Neural cell (in vitro differentiated cells): ENCODE measurements around the gene LZTR1. TPM values are rescaled to one million over a fixed set of nuclear protein-coding genes. Genes with fewer than 3 reads are reported as not detected.

ENCODE experiments used
- H2AFZ ChIP-seq: fragments of 200-600, 300-800 bp; sonication (generic), shearing (Covaris generic); 2 replicates; pipeline ENCODE4 v1.6.0; 2014; ENCODE audit warnings: low read depth, mild to moderate bottlenecking, antibody characterized with exemption, low read length, moderate library complexity
- H3F3A ChIP-seq: fragments of 200-600 bp; shearing (Covaris generic); 2 replicates; pipeline ENCODE4 v1.6.1; 2016; ENCODE audit warnings: mild to moderate bottlenecking, moderate library complexity, mixed read lengths, antibody characterized with exemption, low read length; ENCODE audit not compliant: insufficient read depth, poor library complexity, severe bottlenecking
- H3K27ac ChIP-seq: fragments of 200-600, 300-800 bp; sonication (generic), shearing (Covaris generic); 2 replicates; pipeline ENCODE4 v1.5.1; 2014; ENCODE audit warnings: mild to moderate bottlenecking, low read length, moderate library complexity
- H3K27me3 ChIP-seq: fragments of 300-800, 200-600 bp; sonication (generic), shearing (Covaris generic); 2 replicates; pipeline ENCODE4 v1.6.0; 2014; ENCODE audit warnings: mild to moderate bottlenecking, low read depth, low read length, moderate library complexity; ENCODE audit not compliant: insufficient read depth
- H3K36me3 ChIP-seq: fragments of 300-800, 200-600 bp; sonication (generic), shearing (Covaris generic); 2 replicates; pipeline ENCODE4 v1.5.1; 2014; ENCODE audit warnings: mild to moderate bottlenecking, antibody characterized with exemption, low read length, moderate library complexity; ENCODE audit not compliant: insufficient read depth
- H3K4me2 ChIP-seq: fragments of 300-800, 200-600 bp; sonication (generic), shearing (Covaris generic); 2 replicates; pipeline ENCODE4 v1.6.0; 2014; ENCODE audit warnings: mild to moderate bottlenecking, low read length
- H3K4me3 ChIP-seq: fragments of 300-800, 200-600 bp; sonication (generic), shearing (Covaris generic); 2 replicates; pipeline ENCODE4 v1.5.1; 2014; ENCODE audit warnings: mild to moderate bottlenecking, low read length, moderate library complexity
- H3K79me2 ChIP-seq: fragments of 200-600 bp; shearing (Covaris generic); replicated peaks from 2 replicates; pipeline ENCODE4 v1.6.0; 2014; ENCODE audit warnings: mild to moderate bottlenecking, low read length, moderate library complexity; ENCODE audit not compliant: insufficient read depth
- H3K9ac ChIP-seq: fragments of 300-800, 200-600 bp; sonication (generic), shearing (Covaris generic); 2 replicates; pipeline ENCODE4 v1.6.1; 2016; ENCODE audit warnings: mild to moderate bottlenecking, low read length, mixed read lengths
- H3K9me2 ChIP-seq: fragments of 200-600 bp; shearing (Covaris generic); 2 replicates; pipeline ENCODE4 v1.6.1; 2016; ENCODE audit warnings: mild to moderate bottlenecking, low read length, mixed read lengths; ENCODE audit not compliant: insufficient read depth
- H3K9me3 ChIP-seq: fragments of 200-600, 300-800 bp; sonication (generic), shearing (Covaris generic); 2 replicates; pipeline ENCODE4 v1.6.1; 2016; ENCODE audit warnings: mild to moderate bottlenecking, mixed run types, low read length, moderate library complexity, mixed read lengths
- H4K20me1 ChIP-seq: fragments of 200-600 bp; shearing (Covaris generic); 2 replicates; pipeline ENCODE4 v1.6.1; 2016; ENCODE audit warnings: mild to moderate bottlenecking, mixed run types; ENCODE audit not compliant: insufficient read depth
- EP300 ChIP-seq: fragments of 450-650 bp; conservative IDR thresholded peaks from 2 replicates; pipeline ENCODE4 v1.6.1; 2014; ENCODE audit warnings: antibody characterized with exemption, mild to moderate bottlenecking, moderate library complexity; ENCODE audit not compliant: poor library complexity, severe bottlenecking
- EZH2 ChIP-seq: fragments of 200-600, 300-800 bp; shearing (Covaris generic), sonication (generic); IDR thresholded peaks from 2 replicates; pipeline ENCODE4 v1.6.1; 2014; ENCODE audit warnings: antibody characterized with exemption, low read length, borderline replicate concordance, mild to moderate bottlenecking; ENCODE audit not compliant: insufficient read depth, poor library complexity, severe bottlenecking
- MXI1 ChIP-seq: fragments of 450-650 bp; conservative IDR thresholded peaks from 2 replicates; pipeline ENCODE4 v1.6.1; 2014; ENCODE audit warnings: antibody characterized with exemption, mild to moderate bottlenecking; ENCODE audit not compliant: poor library complexity, severe bottlenecking
- POLR2AphosphoS5 ChIP-seq: IDR thresholded peaks from 2 replicates; pipeline ENCODE4 v1.6.1; 2012
- RAD21 ChIP-seq: fragments of 450-650 bp; conservative IDR thresholded peaks from 2 replicates; pipeline ENCODE4 v1.6.1; 2014; ENCODE audit warnings: antibody characterized with exemption, mild to moderate bottlenecking, moderate library complexity
- SMC3 ChIP-seq: fragments of 450-650 bp; conservative IDR thresholded peaks from 2 replicates; pipeline ENCODE4 v1.6.1; 2014; ENCODE audit warnings: antibody characterized with exemption, mild to moderate bottlenecking, moderate library complexity; ENCODE audit not compliant: poor library complexity
- TAF1 ChIP-seq: IDR thresholded peaks from 2 replicates; pipeline ENCODE4 v1.6.1; 2012; ENCODE audit warnings: low read depth
- polyA plus RNA-seq: library from polyadenylated mRNA; depleted of rRNA; stranded (reverse); fragments of >200 nt; gene quantifications from 2 replicates; pipeline ENCODE4 v1.2.3, GENCODE V29; 2014
- TF ChIP-seq, protein P1 (sequence below): fragments of 450-650 bp; IDR thresholded peaks from 2 replicates; pipeline ENCODE4 v1.5.1; 2014; ENCODE audit warnings: antibody characterized with exemption, mild to moderate bottlenecking, moderate library complexity; ENCODE audit not compliant: poor library complexity, severe bottlenecking
- TF ChIP-seq, protein P2 (sequence below): IDR thresholded peaks from 2 replicates; pipeline ENCODE4 v1.6.1; 2012; ENCODE audit warnings: borderline replicate concordance

Gene LZTR1
- polyA plus RNA-seq, 1 donor from 2014 or later: 114 TPM

DNA sequence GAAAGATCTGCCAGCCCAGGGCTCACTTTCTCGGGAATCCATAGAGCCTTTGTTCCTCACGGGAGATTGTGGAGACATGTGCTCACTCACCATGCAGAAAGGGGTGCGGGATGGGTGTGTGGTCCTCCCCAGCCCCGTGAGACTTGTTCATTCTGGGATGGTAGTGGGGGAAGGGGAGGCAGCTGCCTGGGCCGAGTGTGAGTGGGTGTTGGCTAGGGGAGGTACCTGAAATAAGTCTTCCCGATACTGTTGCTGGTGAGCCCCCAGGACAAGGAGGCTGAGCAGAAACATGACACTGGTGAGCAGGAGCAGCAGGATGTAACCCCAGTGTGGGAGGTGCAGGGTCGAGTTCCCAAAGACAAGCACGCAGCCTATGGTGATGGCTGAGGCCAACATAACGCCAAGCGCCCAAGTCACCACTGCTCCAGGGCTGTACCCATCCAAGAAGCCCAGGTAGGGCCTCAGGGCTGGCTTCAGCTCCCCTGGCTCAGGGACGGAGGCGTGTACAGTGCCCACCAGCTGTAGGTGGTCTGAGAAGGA is 47.5 kb downstream of the LZTR1 start:
- Histone ChIP-seq H3K4me3 (no peak overlapping the region), H3K9me2 (no peaks in the 10 kb centered on the region), H3K4me2 (no peak overlapping the region), H2AFZ (no peak overlapping the region), H3K79me2 (no peaks in the 10 kb centered on the region), H3K9ac (no peak overlapping the region), H3K27ac (no peak overlapping the region), H3K27me3 (peaks cover 4% of the 10 kb centered on the region), H3K36me3 (no peaks in the 10 kb centered on the region), H4K20me1 (no peaks in the 10 kb centered on the region), H3K9me3 (no peaks in the 10 kb centered on the region), H3F3A (no peaks in the 10 kb centered on the region)
- TF ChIP-seq MXI1 (no peak), SMC3 (no peak), EP300 (no peak), EZH2 (no peak), TAF1 (no peak), POLR2AphosphoS5 (no peak), RAD21 (no peak)
- TF ChIP-seq, protein P1, sequence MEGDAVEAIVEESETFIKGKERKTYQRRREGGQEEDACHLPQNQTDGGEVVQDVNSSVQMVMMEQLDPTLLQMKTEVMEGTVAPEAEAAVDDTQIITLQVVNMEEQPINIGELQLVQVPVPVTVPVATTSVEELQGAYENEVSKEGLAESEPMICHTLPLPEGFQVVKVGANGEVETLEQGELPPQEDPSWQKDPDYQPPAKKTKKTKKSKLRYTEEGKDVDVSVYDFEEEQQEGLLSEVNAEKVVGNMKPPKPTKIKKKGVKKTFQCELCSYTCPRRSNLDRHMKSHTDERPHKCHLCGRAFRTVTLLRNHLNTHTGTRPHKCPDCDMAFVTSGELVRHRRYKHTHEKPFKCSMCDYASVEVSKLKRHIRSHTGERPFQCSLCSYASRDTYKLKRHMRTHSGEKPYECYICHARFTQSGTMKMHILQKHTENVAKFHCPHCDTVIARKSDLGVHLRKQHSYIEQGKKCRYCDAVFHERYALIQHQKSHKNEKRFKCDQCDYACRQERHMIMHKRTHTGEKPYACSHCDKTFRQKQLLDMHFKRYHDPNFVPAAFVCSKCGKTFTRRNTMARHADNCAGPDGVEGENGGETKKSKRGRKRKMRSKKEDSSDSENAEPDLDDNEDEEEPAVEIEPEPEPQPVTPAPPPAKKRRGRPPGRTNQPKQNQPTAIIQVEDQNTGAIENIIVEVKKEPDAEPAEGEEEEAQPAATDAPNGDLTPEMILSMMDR: no peak
- TF ChIP-seq, protein P2, sequence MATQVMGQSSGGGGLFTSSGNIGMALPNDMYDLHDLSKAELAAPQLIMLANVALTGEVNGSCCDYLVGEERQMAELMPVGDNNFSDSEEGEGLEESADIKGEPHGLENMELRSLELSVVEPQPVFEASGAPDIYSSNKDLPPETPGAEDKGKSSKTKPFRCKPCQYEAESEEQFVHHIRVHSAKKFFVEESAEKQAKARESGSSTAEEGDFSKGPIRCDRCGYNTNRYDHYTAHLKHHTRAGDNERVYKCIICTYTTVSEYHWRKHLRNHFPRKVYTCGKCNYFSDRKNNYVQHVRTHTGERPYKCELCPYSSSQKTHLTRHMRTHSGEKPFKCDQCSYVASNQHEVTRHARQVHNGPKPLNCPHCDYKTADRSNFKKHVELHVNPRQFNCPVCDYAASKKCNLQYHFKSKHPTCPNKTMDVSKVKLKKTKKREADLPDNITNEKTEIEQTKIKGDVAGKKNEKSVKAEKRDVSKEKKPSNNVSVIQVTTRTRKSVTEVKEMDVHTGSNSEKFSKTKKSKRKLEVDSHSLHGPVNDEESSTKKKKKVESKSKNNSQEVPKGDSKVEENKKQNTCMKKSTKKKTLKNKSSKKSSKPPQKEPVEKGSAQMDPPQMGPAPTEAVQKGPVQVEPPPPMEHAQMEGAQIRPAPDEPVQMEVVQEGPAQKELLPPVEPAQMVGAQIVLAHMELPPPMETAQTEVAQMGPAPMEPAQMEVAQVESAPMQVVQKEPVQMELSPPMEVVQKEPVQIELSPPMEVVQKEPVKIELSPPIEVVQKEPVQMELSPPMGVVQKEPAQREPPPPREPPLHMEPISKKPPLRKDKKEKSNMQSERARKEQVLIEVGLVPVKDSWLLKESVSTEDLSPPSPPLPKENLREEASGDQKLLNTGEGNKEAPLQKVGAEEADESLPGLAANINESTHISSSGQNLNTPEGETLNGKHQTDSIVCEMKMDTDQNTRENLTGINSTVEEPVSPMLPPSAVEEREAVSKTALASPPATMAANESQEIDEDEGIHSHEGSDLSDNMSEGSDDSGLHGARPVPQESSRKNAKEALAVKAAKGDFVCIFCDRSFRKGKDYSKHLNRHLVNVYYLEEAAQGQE: no peak

DNA sequence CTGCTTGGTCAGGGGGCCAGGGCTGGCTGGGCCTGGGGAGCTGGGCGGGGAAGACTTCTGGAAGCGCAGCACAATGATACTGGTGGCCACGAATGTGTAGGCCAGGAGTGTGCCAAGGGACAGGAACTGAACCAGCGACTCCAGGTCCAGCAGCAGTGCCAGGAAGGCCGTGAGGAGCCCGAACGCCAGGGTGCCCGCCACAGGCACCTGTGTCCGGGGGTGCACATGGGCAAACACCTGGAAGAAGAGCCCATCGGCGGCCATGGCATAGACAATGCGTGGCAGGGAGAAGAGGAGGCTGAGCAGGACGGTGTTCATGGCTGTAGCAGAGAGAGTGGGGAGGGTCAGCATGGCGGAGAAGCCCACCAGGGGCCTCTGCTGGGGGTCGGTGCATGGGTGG is 47.9 kb downstream of the LZTR1 start:
- no peaks in the 10 kb centered on the region for H3K9me2 ChIP-seq
- no peaks in the 10 kb centered on the region for H4K20me1 ChIP-seq
- TF ChIP-seq, protein P1: no peak
- H3K27me3 ChIP-seq: peaks cover 4% of the 10 kb centered on the region
- no peak overlapping the region for H3K4me2 ChIP-seq
- H2AFZ ChIP-seq: no peak overlapping the region
- H3K9me3 ChIP-seq: no peaks in the 10 kb centered on the region
- H3K36me3 ChIP-seq: no peaks in the 10 kb centered on the region
- no peak overlapping the region for H3K4me3 ChIP-seq
- H3F3A ChIP-seq: no peaks in the 10 kb centered on the region
- H3K9ac ChIP-seq: no peak overlapping the region
- no peak overlapping the region for H3K27ac ChIP-seq
- H3K79me2 ChIP-seq: no peaks in the 10 kb centered on the region
